CD4-positive, alpha-beta T cell (primary cell): ENCODE measurements around the gene PPP1CA. TPM values are rescaled to one million over a fixed set of nuclear protein-coding genes. Genes with fewer than 3 reads are reported as not detected.

ENCODE experiments used
- ATAC-seq: fragments of 200-7000 bp; cut with Tn5 transposase; one replicate; pipeline ENCODE4 v1.10.0; 2022; ENCODE audit warnings: mild to moderate bottlenecking; ENCODE audit not compliant: poor library complexity
- CTCF ChIA-PET: fragments of 350-600 bp; sonication (Branson Sonifier 250); formaldehyde crosslinking; loops from one replicate; lab custom pipeline; 2021; ENCODE audit warnings: antibody characterized with exemption, inconsistent platforms; lab: Charles Lee
- POLR2A ChIA-PET: fragments of 350-600 bp; sonication (Branson Sonifier 250); formaldehyde crosslinking; loops from one replicate; lab custom pipeline; 2021; ENCODE audit warnings: antibody characterized with exemption, inconsistent platforms; lab: Charles Lee
- DNase-seq, 14 experiments: peaks; one replicate each; pipeline ENCODE4 v3.0.0-alpha.2; 2013 to 2020; ENCODE audit warnings: mixed read lengths in 2 of 14
- H3K27ac ChIP-seq, 2 donors: one replicate each; pipeline versions ENCODE4 v1.5.1 to v1.7.0; 2013; ENCODE audit warnings: low read length in 2 of 2, low read depth in 1 of 2, mild to moderate bottlenecking in 1 of 2
- H3K27me3 ChIP-seq, 2 experiments: 1 replicate in 1 of 2; 2 replicates in 1 of 2; pipeline versions ENCODE4 v1.6.1 to v1.7.0; 2013; ENCODE audit warnings: low read length in 2 of 2, control low read depth in 1 of 2, mild to moderate bottlenecking in 1 of 2, moderate library complexity in 1 of 2; ENCODE audit not compliant: insufficient read depth in 2 of 2, control insufficient read depth in 1 of 2
- H3K36me3 ChIP-seq: one replicate; pipeline ENCODE4 v1.6.1; 2013; ENCODE audit warnings: low read length, control low read depth; ENCODE audit not compliant: insufficient read depth
- H3K4me1 ChIP-seq: one replicate; pipeline ENCODE4 v1.6.1; 2013; ENCODE audit warnings: low read length, control low read depth; ENCODE audit not compliant: insufficient read depth
- H3K4me3 ChIP-seq: one replicate; pipeline ENCODE4 v1.5.1; 2013; ENCODE audit warnings: mild to moderate bottlenecking, low read length, moderate library complexity
- H3K9me3 ChIP-seq, 2 experiments: 1 replicate in 1 of 2; 2 replicates in 1 of 2; pipeline versions ENCODE4 v1.6.1 to v1.7.0; 2013; ENCODE audit warnings: low read length in 2 of 2, mild to moderate bottlenecking in 2 of 2, control low read depth in 1 of 2, moderate library complexity in 1 of 2; ENCODE audit not compliant: control insufficient read depth in 1 of 2, insufficient read depth in 1 of 2
- H3K27ac Mint-ChIP-seq: one replicate; pipeline ENCODE4 v1.8.0; 2020; ENCODE audit warnings: mixed read lengths
- H3K27me3 Mint-ChIP-seq: one replicate; pipeline ENCODE4 v1.8.0; 2021; ENCODE audit warnings: mixed read lengths
- H3K36me3 Mint-ChIP-seq: one replicate; pipeline ENCODE4 v1.8.0; 2021; ENCODE audit warnings: low read depth, mixed read lengths
- H3K4me1 Mint-ChIP-seq: one replicate; pipeline ENCODE4 v1.8.0; 2021; ENCODE audit warnings: low read depth, mixed read lengths
- H3K4me3 Mint-ChIP-seq: one replicate; pipeline ENCODE4 v1.8.0; 2020; ENCODE audit warnings: mild to moderate bottlenecking, mixed read lengths
- H3K9me3 Mint-ChIP-seq: one replicate; pipeline ENCODE4 v1.8.0; 2020; ENCODE audit warnings: mixed read lengths
- CTCF ChIP-seq: fragments of 200-600 bp; IDR thresholded peaks from one replicate; pipeline ENCODE4 v1.8.0; 2022; ENCODE audit warnings: antibody characterized with exemption, mild to moderate bottlenecking
- intact Hi-C, 2 experiments: fragments of 100-400 bp; cut with DNase I in 1 of 2; cut with micrococcal nuclease in 1 of 2; formaldehyde crosslinking; loops; one replicate each; pipeline versions ENCODE4 v1.15.1 to v1.9.0; 2023 to 2025; cut with DNase I, micrococcal nuclease
- total RNA-seq, 174 experiments: library from RNA in 2 of 174; stranded (reverse) in 2 of 174; gene quantifications; one replicate each; pipeline ENCODE4 v1.2.3 and lab custom pipeline; 2021 to 2026

PPP1CA gene
- total RNA-seq, 2 experiments from 2014 or later = 42.0 to 45.5 TPM

DNA sequence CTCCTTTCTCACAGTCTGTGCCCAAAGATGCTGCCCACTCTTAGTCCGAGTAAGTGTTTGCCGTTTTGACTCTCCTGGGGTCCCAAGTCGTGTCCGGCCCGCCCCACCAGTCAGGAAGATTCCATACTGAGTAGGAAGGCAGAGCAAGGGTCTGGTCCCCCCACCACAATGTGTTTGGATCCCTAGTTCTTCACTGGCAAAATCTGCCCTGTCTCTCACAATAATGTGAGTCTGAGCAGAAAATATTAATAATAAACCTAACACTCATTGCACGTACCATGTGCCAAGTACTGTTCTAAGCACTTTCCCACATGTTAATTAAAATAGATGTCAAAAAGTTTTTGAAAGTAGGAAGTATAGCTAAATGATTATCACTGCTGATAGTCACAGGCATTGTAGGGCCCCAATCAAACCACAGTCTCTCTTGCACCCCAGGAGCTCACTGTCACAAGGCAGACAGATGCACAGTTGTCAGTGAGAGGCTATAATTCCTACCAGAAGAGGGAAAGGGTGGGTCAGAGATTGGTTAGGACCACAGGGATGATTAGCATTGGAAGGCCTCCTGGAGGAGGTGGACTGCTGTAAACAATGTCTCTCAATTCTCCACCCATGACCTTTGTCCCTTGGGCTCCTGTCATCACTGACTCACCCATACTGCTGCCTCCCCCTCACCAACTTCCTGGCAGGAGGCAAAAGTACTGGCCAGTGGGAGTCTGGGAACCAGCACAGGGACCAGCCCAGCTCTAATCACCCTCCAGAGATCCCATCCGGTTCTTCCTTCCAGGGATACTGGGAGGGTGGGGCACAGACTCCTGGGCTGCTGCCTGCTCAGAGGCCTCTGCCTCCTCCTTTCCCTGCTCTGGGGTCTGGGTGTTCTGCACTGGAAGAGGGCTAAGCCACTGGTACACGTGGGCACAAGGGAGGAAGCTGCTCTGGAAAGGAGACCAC, 47.3 kb downstream of the PPP1CA start:
- intact Hi-C loops = loop anchor here (5.0 to 10.0 kb wide), 4 partner anchors 253 to 400 kb away; partner anchors contain the start of genes ACY3 (in 1 of the 2), NDUFV1 (in 1 of the 2) and PC (in 1 of the 2)
- no peaks in the 10 kb centered on the region for H3K9me3 ChIP-seq
- peak overlapping the region; percentile 78 for H3K4me3 ChIP-seq
- Mint-ChIP-seq H3K9me3 (no peaks in the 10 kb centered on the region), H3K27ac (peak overlapping the region; percentile 99), H3K27me3 (no peaks in the 10 kb centered on the region), H3K4me1 (peaks cover 50% of the 10 kb centered on the region), H3K4me3 (peak overlapping the region; percentile 98), H3K36me3 (peaks cover 14% of the 10 kb centered on the region)
- ChIA-PET CTCF (interaction anchor here (0.8 to 10.0 kb wide), 8 partner anchors 20 to 273 kb away, joined by 3 to 241 read pairs (median 3); no protein-coding TSS in a partner anchor), POLR2A (interaction anchor here (0.8 to 4.7 kb wide), 35 partner anchors 8 to 275 kb away, joined by 3 to 81 read pairs (median 7); partner anchors contain the start of genes AIP, ANKRD13D, CLCF1 and GRK2)
- H3K4me1 ChIP-seq = peaks cover 67% of the 10 kb centered on the region
- H3K27me3 ChIP-seq = no peaks in the 10 kb centered on the region
- peaks cover 5% of the 10 kb centered on the region for H3K36me3 ChIP-seq
- no peak for ATAC-seq
- TF ChIP-seq CTCF = no peak
- peak overlapping the region; percentile 94 to 100 for H3K27ac ChIP-seq
- DNase-seq = peak in 3 of 14 experiments; percentile 31 to 54 (median 45)

DNA sequence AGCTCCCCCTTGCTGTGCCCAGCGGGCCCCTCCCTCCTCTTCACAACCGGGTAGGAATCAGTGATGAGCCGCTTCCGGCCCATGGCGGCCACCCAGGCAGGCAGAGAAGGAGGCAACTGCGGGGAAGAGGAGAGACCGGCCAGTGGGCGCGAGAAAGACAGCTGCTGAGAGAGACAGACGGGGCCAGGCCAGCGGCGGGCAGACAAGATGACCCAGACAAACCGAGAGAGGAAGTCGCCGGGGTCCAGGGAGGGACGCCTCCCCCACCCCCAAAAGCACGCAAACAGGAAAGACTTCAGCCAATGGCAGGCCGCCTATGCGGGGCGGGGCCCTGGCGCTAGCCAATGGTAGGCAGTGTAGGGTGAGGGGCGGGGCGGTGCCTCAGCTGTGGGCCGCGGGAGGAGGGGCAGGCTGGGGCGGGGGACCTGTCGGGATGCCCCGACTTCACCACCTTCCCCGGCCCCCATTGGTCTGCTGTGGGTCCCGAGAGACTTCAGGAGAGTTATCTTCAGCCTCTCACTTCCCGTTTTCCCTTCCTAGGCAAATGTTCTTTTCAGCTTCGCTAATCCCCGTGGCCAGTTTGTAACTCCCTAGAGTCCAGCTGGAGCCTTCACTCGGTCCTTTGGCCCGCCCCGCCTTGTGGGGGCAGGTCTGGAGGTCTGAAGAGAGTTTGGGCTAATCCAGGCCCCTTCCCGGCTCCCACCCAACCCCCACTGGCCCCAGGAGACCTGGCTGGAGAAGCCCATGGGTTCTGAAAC, 48.2 kb downstream of the PPP1CA start, which contains the start of gene POLD4:
TSS of gene POLD4 (minus strand) at position 230 of the 758 bp plus-strand sequence. CDS start at position 83, 147 bp downstream.
- Histone ChIP-seq H3K36me3 (peaks cover 5% of the 10 kb centered on the region), H3K4me3 (peak within 1 kb of the TSS; percentile 78), H3K9me3 (no peaks in the 10 kb centered on the region), H3K27ac (peak within 1 kb of the TSS; percentile 94 to 100), H3K4me1 (peaks cover 67% of the 10 kb centered on the region), H3K27me3 (no peaks in the 10 kb centered on the region)
- Mint-ChIP-seq H3K4me1 (peaks cover 59% of the 10 kb centered on the region), H3K36me3 (peaks cover 14% of the 10 kb centered on the region), H3K4me3 (peak within 1 kb of the TSS; percentile 98), H3K27ac (peak within 1 kb of the TSS; percentile 99), H3K9me3 (no peaks in the 10 kb centered on the region), H3K27me3 (no peaks in the 10 kb centered on the region)
- DNase-seq (peak; percentile 90 to 98 (median 96)), ATAC-seq (peak; percentile 84)
- CTCF ChIA-PET = interaction anchor here (0.6 to 10.0 kb wide), 14 partner anchors 17 to 272 kb away, joined by 3 to 241 read pairs (median 4); partner anchors contain the start of gene CLCF1
- no peak for TF ChIP-seq CTCF
- POLR2A ChIA-PET = interaction anchor here (0.8 to 4.7 kb wide), 44 partner anchors 9 to 276 kb away, joined by 3 to 81 read pairs (median 6); partner anchors contain the start of genes AIP, ANKRD13D, CLCF1 and GRK2
- intact Hi-C loops = loop anchor here (1.0 to 10.0 kb wide), 7 partner anchors 20 to 399 kb away; partner anchors contain the start of genes ACY3 (in 1 of the 2), CDK2AP2 (in 1 of the 2), CLCF1 (in 1 of the 2) and NDUFV1 (in 1 of the 2)
